Right lobe of liver (tissue), 6 donors: ENCODE data around the gene HOXB6. TPM values are rescaled to one million over a fixed set of nuclear protein-coding genes. Genes with fewer than 3 reads are reported as not detected.

Source experiments
- ATAC-seq, 4 donors: fragments of 200-7000 bp; cut with Tn5 transposase; one replicate each; pipeline ENCODE4 v1.9.1; 2020; ENCODE audit warnings: mild to moderate bottlenecking in 4 of 4, moderate library complexity in 4 of 4
- DNase-seq, 3 donors: peaks; one replicate each; pipeline ENCODE4 v3.0.0-alpha.2; 2020
- H3K27ac ChIP-seq, 3 donors: fragments of 200-600 bp; one replicate each; pipeline ENCODE4 v1.8.0; 2022
- H3K27me3 ChIP-seq, 2 donors: fragments of 200-600 bp; one replicate each; pipeline ENCODE4 v1.8.0; 2022
- H3K36me3 ChIP-seq, 4 donors: fragments of 200-600 bp; sonication (generic) in 1 of 4; one replicate each; pipeline versions ENCODE4 v1.5.1 to v1.8.0; 2017 to 2022; ENCODE audit warnings: control low read depth in 1 of 4
- H3K4me1 ChIP-seq, 4 donors: fragments of 200-600 bp; sonication (generic) in 1 of 4; one replicate each; pipeline versions ENCODE4 v1.5.1 to v1.8.0; 2017 to 2022; ENCODE audit warnings: control low read depth in 1 of 4
- H3K4me3 ChIP-seq, 3 donors: fragments of 200-600 bp; one replicate each; pipeline ENCODE4 v1.8.0; 2022
- H3K9me3 ChIP-seq, 4 donors: fragments of 200-600 bp; sonication (generic) in 1 of 4; one replicate each; pipeline versions ENCODE4 v1.5.1 to v1.8.0; 2017 to 2022; ENCODE audit warnings: control low read depth in 1 of 4
- CTCF ChIP-seq, 4 donors: fragments of 200-600 bp in 3 of 4; fragments of 450-650 bp in 1 of 4; IDR thresholded peaks; one replicate each; pipeline versions ENCODE4 v1.5.1 to v1.8.0; 2016 to 2022; ENCODE audit warnings: antibody characterized with exemption in 4 of 4, mild to moderate bottlenecking in 2 of 4
- POLR2A ChIP-seq: fragments of 450-650 bp; IDR thresholded peaks from one replicate; pipeline ENCODE4 v1.6.1; 2017; ENCODE audit warnings: antibody characterized with exemption, mild to moderate bottlenecking
- WGBS: methylation state at CpG from one replicate; pipeline ENCODE4 v1.1.6; 2018; ENCODE audit warnings: low coverage, low lambda C conversion rate; ENCODE audit not compliant: insufficient coverage; ENCODE audit errors: missing lambda C conversion rate; 5-methylcytosine and 5-hydroxymethylcytosine counted together
- intact Hi-C, 2 donors: fragments of 100-400 bp; cut with DNase I; formaldehyde crosslinking; loops; one replicate each; pipeline versions ENCODE4 v1.11.2 to v1.14.1; 2022
- total RNA-seq, 6 experiments: library from RNA; depleted of rRNA in 2 of 6; stranded (reverse); fragments of >200 nt in 2 of 6; fragmentation: NEBNext Ultra II Directional in 3 of 6; extraction: Animal tissue kit (Norgen Biotek cat#: 25700) in 3 of 6; gene quantifications; one replicate each; pipeline versions ENCODE4 v1.1.0 to v1.2.4, GENCODE V29; 2016 to 2023
- donor health status: DM: no; HTN: yes; CAD: no.
- donor health status: DM: no; HTN: no; CAD: no.
- donor health status: DM: no; HTN: no; CAD: no.
- donor health status: DM: no; HTN: yes; CAD: no.
- donor health status: DM: no; HTN: yes; CAD: no.

Gene HOXB6
- total RNA-seq, 6 experiments from 2014 or later = 0.18 to 0.83 (median 0.56) TPM

- DNase-seq (no peak), ATAC-seq (no peak)
- no peak for TF ChIP-seq CTCF (IDR thresholded peaks at IDR 0.05)
- TF ChIP-seq POLR2A = no peak
- H3K4me1 ChIP-seq = peaks cover 0 to 4% (median under 1%) of the 10 kb centered on the region in 4 donors
- no peak overlapping the region for H3K4me3 ChIP-seq
- H3K36me3 ChIP-seq = no peaks in the 10 kb centered on the region
- H3K27me3 ChIP-seq = peaks cover 22 to 81% of the 10 kb centered on the region in 2 donors
- H3K27ac ChIP-seq = no peak overlapping the region
- intact Hi-C loops = loop anchor here in 1 of 2 donors (10.0 kb wide), 1 partner anchor 271 kb away; no protein-coding TSS in a partner anchor
- 16% methylated on average over 15 of the region's 17 CpGs for WGBS
- no peaks in the 10 kb centered on the region for H3K9me3 ChIP-seq
Measured at GRCh38 chr17:48615963-48616716, 11.4 kb upstream of the HOXB6 start.

GRCh38 chr17:48615047-48615962 is 10.5 kb upstream of the HOXB6 start, which contains the start of gene HOXB8:
Gene HOXB8 (minus strand): TSS chr17:48615292. CDS start chr17:48614704, 588 bp downstream.
- ATAC-seq = no peak
- Histone ChIP-seq H3K4me1 (peaks cover 0 to 11% (median 2%) of the 10 kb centered on the region in 4 donors), H3K27ac (no peak within 1 kb of the TSS), H3K4me3 (no peak within 1 kb of the TSS), H3K36me3 (no peaks in the 10 kb centered on the region), H3K27me3 (peaks cover 29 to 81% of the 10 kb centered on the region in 2 donors), H3K9me3 (no peaks in the 10 kb centered on the region)
- intact Hi-C loops = loop anchor here in 1 of 2 donors (10.0 kb wide), 1 partner anchor 271 kb away; no protein-coding TSS in a partner anchor
- WGBS = 9% methylated on average over 41 of the region's 41 CpGs
- no peak for TF ChIP-seq CTCF (IDR thresholded peaks at IDR 0.05)
- no peak for TF ChIP-seq POLR2A
- DNase-seq = no peak

GRCh38 chr17:48613862-48614694 is 9.3 kb upstream of the HOXB6 start:
- no peak for ATAC-seq
- H3K4me1 ChIP-seq = peaks cover 0 to 13% (median 2%) of the 10 kb centered on the region in 4 donors
- TF ChIP-seq CTCF (IDR thresholded peaks at IDR 0.05) = no peak
- no peak for TF ChIP-seq POLR2A
- 4% methylated on average over 27 of the region's 55 CpGs for WGBS
- no peak for DNase-seq
- no peaks in the 10 kb centered on the region for H3K36me3 ChIP-seq
- H3K9me3 ChIP-seq = no peaks in the 10 kb centered on the region
- intact Hi-C loops = loop anchor here in 1 of 2 donors (10.0 kb wide), 1 partner anchor 269 kb away; no protein-coding TSS in a partner anchor
- H3K27me3 ChIP-seq = peaks cover 32 to 82% of the 10 kb centered on the region in 2 donors
- no peak overlapping the region for H3K4me3 ChIP-seq
- no peak overlapping the region for H3K27ac ChIP-seq
